UCSD-AML1 (cell line): ENCODE results near the gene EWSR1.
"Not testable (repeated sequence)": the region's sequence is repeated elsewhere in the genome, so short reads cannot be mapped to it uniquely, and the experiment has no call there.

ENCODE experiments used
- DNase-seq: peaks from one replicate; lab custom pipeline; 2025; ENCODE audit not compliant: unreplicated experiment; lab: John Stamatoyannopoulos, UW

EWSR1 gene

GRCh38 chr22:29247891-29248290 is 20.2 kb upstream of the EWSR1 start:
- not testable (repeated sequence) for DNase-seq

- DNase-seq: no peak
These were observed 16.8 kb upstream of the EWSR1 start for GRCh38 chr22:29251265-29251664.

GRCh38 chr22:29251981-29252911 is 15.8 kb upstream of the EWSR1 start:
- no peak for DNase-seq

- no peak for DNase-seq
These were observed 14.3 kb upstream of the EWSR1 start for GRCh38 chr22:29253561-29254285.

GRCh38 chr22:29254286-29254660 is 13.8 kb upstream of the EWSR1 start:
- no peak for DNase-seq

GRCh38 chr22:29255064-29255621 is 12.9 kb upstream of the EWSR1 start:
- no peak for DNase-seq

- DNase-seq: no peak
These were observed 11.3 kb upstream of the EWSR1 start for GRCh38 chr22:29256606-29257325.

- no peak for DNase-seq
These were observed 10.3 kb upstream of the EWSR1 start for GRCh38 chr22:29257751-29258181.

- DNase-seq: no peak
These were observed 9.4 kb upstream of the EWSR1 start for GRCh38 chr22:29258407-29259252.

GRCh38 chr22:29259253-29259899 is 8.7 kb upstream of the EWSR1 start:
- no peak for DNase-seq

- DNase-seq: no peak
These were observed 8.0 kb upstream of the EWSR1 start for GRCh38 chr22:29260031-29260560.

- no peak for DNase-seq
These were observed 7.3 kb upstream of the EWSR1 start for GRCh38 chr22:29260601-29261315.

GRCh38 chr22:29263791-29264276 is 4.2 kb upstream of the EWSR1 start:
- DNase-seq: no peak

- DNase-seq: no peak
These were observed 2.8 kb upstream of the EWSR1 start for GRCh38 chr22:29265305-29265704.

GRCh38 chr22:29265929-29266328 is 2.1 kb upstream of the EWSR1 start:
- DNase-seq: no peak

- DNase-seq: no peak
These were observed 1.3 kb upstream of the EWSR1 start for GRCh38 chr22:29266564-29267461.

- DNase-seq: no peak
These were observed 608 bp upstream of the EWSR1 start for GRCh38 chr22:29267462-29267857.
